ENCODE data around the gene OCIAD1. TPM values are rescaled to one million over a fixed set of nuclear protein-coding genes. Genes with fewer than 3 reads are reported as not detected.
"Not testable (repeated sequence)": the region's sequence is repeated elsewhere in the genome, so short reads cannot be mapped to it uniquely, and the experiment has no call there.

OCIAD1 gene, protein sequence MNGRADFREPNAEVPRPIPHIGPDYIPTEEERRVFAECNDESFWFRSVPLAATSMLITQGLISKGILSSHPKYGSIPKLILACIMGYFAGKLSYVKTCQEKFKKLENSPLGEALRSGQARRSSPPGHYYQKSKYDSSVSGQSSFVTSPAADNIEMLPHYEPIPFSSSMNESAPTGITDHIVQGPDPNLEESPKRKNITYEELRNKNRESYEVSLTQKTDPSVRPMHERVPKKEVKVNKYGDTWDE
- total RNA-seq: 137 TPM

DNA sequence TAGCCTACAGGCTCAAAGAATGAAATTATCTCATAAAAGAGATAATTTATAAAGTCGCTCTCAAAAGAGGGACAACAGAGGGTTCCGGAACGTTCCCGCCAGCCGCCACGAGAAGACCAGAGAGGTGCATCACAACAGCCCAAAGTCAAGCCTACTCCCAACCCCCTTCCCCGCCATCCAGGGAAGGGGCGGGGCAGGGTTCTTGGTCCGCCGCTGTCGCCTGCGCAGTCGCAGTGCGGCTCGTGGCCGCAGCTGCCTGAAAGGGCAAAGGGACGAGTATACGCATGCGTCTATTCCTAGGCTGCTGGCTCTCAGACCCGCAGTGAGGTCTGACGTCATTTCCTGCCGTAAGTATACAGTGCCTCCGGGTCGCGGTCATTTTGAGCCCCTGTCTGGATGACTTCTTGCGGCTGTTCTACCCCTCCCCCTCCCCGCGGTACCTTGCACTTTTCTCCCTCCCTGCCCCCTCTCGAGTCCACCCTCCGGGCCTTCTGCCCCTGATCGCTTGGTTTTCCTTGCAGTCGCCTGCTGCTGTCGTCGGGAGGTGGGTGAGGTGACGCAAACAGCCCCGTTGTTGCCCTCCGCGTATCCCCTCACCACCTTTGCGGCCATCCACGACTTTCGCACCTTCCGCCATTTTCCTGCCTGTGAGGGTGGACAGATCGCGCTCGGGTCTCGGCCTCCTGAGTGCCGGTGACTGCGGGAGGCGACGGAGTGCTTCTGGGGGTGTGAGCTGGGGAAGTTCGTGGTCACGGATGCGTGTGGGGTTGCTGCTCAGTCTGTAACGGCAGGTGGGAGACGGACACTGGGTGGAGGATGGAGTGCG lies at the start of gene OCIAD1:
OCIAD1 (plus strand) TSS at position 383 of the 826 bp plus-strand sequence. CDS start 1,537 bp downstream, outside the sequence.
- peak; percentile 100 for DNase-seq

DNA sequence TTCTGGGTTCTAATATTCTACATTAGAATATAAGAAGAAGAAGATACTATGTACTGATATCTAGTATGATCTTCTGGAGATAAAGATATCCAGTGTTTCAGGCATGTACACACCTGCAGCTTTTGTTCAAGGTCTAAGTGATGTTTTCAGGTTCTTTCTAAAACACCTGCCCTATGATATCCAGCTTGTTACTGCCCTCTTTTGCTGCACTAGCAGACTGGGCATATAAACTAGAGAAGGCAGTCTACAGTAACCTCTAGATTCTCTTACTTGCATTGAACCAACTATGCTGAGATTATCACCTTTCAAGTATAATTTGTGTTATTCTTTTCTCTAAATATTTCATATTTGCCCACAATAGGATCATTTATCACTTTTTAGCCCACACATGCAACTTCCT lies 48.9 kb upstream of the OCIAD1 start:
- DNase-seq: no peak

DNA sequence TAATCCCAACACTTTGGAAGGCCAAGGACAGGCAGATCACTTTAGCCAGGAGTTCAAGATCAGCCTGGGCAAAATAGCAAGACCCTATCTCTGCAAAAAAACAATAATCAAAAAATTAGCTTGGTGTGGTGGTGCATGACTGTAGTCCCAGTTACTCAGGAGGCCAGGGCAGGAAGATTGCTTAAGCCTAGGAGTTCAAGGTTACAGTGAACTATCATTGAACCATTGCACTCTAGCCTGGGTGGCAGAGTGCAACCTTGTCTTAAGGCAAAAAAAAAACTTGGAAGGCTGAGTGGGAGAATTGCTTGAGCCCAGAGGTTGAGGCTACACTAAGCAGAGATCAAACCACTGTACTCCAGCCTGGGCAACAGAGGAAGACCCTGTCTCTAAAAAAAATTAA lies 45.6 kb upstream of the OCIAD1 start:
- DNase-seq: no peak

DNA sequence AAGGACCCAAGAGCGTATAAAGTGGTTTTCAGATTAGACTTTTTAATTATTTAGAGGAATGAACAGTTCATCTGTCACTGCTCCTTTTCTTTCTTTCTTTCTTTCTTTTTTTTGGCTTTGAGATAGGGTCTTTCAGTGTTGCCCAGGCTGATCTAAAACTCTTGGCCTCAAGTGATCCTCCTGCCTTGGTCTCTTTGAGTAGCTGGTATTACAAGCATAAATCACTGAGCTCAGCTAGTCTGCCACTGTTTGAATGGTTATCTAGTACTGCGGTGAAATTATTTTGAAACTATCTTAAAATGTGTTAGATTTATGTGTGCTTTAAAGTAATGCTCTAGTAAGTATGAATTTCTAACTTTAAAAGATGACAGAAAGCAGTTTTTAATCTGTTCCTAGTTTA lies 44.3 kb upstream of the OCIAD1 start:
- no peak for DNase-seq

DNA sequence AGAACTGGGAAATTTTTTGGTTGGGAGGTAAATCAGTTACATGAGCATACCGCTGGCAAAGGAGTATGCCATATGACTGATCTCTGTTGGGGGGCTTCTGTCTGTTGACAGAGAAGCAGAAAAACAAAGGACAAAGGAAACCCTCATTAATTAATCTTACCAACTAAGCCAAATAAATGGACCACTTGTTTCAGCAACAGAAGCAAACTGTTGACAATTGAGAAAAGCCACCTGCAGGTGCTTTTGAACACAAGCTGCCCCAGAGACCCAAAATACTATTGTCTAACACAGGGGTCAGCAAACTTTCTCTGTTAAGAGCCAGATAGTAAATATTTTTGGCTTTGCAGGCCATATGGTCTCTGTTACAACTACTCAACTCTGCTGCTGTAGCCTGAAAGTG lies 43.8 kb upstream of the OCIAD1 start:
- DNase-seq: no peak

DNA sequence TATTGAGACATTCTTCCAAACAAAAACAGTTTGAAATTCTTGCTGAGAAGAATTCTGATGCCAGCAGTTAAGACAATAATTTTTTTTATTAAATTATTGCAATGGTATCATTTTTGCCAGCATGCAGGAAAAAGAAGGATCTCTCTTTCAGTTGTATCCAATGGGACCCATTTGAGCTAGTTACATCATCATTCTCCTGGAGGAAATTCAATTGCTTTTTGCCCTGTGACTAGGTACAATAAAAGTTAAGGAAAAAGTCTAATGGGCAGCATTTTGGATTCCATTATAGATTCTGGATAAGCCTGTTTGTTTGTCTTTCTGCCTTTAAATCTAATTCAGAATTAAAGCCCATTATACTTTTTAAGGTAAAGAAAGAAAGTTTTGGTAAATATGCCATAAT lies 40.3 kb upstream of the OCIAD1 start:
- DNase-seq: no peak

DNA sequence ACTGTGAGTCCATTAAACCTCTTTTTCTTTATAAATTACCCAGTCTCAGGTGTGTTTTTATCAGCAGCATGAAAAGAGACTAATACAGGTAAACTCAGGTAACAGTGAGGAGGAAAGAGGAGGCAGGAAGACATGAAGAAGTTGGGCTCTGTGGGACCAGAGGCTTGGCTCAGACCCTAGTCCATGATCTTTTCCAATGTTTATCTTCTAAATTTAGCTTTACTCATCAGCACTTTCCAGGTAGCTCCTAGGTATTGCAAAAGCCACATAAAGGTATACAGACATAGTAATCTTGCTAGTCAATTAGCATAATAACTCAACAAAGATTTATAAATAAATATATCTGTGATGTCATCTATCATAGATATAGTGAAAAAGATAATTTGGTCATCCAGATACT lies 39.6 kb upstream of the OCIAD1 start:
- DNase-seq: no peak

DNA sequence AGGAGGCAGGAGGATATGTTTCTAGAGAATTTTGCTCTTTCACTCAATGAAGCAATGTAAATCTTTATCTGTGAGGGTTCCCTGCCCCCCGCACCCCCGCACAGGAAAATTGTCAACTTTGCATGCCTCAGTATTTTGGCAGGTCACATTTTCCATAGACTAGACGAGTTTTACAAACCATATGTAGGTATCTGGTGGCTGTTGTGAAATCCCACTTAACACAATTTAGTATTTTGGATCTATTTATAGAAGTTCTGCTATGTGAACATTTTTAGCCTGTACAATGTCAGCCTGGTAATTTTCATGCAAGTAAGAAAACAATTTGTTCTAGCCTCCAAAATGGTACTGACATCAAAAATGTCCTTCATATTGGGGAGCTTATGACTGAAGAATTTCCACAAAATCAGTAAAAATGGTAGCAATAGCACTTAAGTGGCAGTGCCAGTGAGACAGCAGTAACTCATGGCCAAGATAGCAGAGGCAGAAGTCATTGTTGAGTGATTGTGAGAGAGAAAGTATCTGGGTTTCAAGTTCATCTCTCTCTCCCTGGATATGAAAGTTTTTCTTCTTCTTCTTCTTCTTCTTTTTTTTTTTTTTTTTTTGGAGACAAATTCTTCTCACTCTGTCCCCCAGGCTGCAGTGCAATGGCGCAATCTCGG lies 38.4 kb upstream of the OCIAD1 start:
- peak; percentile 21 for DNase-seq

DNA sequence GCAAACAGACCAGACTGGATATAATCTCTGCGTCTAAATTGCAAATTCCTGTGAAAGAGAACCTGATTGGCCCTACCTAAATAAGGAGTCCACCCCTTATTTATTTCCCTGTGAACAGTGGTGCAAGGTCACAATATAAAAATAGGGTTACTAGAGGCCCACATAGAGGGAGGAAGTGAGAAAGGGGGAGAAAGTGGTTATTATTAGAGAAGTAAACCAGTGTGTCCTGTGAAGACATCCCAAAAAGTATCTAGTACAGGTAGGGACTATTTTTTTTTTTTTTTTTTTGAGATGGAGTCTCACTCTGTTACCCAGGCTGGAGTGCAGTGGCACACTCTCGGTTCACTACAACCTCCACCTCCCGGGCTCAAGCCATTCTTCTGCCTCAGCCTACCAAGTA lies 35.8 kb upstream of the OCIAD1 start:
- DNase-seq: no peak

DNA sequence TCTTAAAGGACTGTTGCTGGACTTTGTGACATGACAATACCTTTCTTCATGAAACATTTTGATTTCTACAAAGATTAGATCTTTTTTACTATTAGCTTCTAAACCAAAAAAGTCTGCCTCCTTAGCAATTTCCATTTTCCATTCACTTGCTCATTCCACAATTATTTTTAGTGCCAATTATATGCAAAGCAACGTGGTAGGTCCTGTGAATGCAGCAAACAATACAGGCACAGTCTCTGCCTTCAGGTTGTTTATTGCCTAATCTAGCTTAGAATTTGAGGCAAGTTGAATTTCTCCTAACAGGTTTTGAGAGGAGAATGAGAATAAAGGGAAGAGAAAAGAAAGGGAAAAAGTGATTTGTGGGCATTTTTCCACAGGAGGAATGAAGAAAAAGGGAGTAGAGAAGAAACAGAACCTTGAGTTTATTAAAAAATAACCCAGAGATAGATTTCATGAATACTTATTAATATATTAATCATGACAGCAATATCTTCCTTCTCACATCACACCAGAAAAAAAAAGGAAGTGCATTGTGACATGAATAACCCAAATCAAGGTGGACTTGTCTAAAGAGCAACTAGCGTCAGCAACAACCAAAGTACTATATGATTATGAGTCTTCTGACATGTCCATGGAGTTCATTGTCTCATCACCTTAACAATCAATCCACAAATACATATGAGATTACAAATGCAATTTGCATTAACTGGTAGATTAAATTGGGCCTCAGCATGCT lies 34.5 kb upstream of the OCIAD1 start:
- no peak for DNase-seq

DNA sequence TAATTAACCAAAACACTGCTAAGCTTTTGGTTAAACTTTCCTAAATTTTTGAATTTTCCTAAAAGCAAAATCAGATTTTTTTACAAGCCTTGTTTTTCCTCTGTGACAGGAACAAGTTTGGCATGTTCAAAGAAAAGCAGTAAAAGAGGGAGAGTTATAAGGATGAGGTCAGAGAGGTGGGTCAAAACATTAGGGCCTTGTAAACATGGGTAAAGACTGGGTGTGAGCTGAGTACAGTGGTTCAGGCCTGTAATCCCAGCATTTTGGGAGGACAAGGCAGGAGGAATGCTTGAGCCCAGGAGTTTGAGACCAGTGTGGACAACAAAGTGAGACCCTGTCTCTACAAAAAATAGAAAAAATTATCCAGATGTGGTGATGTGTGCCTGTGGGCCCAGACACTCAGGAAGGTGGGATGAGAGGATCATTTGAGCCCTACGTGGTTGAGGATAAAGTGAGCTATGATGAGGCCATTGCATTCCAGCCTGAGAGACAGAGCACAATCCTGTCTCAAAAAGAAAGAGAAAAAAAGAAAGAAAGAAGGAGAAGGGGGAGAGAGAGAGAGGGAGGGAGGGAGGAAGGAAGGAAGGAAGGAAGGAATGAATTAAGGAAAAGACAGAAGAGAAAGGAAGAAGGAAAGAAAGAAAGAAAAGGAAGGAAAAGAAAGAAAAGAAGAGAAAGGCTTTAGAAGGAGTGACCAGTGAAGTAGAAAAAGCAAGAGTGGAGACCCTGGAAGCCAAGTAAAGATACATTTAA lies 33.8 kb upstream of the OCIAD1 start:
- DNase-seq: no peak

DNA sequence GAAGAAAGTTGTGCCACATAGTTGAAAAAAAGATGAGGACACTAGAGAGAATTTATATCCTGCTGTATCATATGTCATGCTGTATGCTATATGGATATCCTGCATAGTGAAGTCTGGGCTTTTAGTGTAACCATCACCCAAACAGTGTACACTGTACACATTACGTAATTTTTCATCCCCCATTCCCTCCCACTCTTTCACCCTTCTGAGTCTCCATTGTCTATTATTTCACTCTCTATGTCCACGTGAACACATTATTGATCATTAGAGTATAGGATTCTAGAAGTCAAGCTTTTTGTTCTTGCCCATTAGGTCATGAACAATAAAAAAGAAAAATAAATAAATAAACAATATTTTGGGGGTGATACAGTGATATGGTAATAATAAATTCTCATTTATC lies 32.8 kb upstream of the OCIAD1 start:
- DNase-seq: no peak

DNA sequence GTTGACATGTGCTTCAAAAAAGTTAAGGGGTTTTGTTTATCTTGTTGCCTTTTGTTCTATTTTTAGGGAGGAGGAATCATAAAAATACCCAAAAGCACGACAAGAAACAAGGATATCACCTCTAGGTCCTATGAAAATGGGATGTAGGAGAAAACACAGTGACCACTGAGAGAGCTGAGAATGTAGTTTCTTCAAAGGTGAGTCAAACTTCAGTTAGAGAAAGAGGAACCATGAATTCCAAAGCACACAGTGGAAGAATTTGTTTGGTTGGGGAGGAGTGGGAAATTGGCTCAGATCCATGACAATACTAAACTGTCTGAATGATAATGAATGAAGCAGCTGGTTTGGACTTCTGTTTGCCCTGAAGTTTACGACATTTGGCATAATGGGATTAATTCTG lies 31.7 kb upstream of the OCIAD1 start:
- DNase-seq: no peak

DNA sequence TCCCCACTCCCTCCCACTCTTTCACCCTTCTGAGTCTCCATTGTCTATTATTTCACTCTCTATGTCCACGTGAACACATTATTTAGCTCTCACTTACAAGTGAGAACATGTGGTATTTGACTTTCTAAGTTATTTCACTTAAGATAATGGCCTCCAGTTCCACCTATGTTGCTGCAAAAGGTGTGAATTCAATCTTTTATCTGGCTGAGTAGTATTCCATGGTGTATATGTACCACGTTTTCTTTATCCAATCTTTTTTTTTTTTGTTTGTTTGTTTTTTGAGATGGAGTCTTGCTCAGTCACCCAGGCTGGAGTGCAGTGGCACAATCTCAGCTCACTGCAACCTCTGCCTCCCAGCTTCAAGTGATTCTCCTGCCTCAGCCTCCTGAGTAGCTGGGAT lies 30.7 kb upstream of the OCIAD1 start:
- not testable (repeated sequence) for DNase-seq

DNA sequence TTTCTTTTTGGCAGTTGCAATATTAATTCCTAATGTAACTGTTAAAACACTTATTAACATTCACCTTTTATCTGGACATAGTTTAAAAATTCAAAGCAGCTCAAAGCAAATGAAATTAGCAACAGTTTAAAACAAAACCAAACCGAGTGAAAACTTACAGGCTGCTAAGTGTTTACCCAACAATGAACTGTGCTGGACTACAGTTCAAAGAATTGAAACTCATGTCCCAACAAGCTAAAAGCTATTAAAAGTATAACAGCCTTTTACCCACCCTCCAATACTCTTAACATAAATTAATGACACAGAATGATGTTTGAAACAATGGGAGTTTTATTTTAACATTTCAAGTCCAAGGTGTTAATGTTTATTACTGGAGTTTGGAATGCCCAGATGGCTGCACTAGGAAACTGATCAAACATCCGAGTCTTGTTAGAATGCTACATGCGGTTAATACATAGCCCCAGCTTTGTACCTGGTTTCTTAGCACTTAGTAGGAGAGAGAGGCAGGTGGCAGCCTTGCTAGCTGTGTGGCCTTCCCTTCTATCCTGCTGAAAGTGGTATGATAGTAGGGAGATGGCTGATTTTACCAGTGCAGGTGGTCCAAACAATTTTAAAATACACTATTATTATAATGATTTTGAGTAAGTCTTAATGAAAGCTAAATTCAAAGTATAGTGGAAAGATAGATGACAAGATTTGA lies 29.7 kb upstream of the OCIAD1 start:
- DNase-seq: no peak

DNA sequence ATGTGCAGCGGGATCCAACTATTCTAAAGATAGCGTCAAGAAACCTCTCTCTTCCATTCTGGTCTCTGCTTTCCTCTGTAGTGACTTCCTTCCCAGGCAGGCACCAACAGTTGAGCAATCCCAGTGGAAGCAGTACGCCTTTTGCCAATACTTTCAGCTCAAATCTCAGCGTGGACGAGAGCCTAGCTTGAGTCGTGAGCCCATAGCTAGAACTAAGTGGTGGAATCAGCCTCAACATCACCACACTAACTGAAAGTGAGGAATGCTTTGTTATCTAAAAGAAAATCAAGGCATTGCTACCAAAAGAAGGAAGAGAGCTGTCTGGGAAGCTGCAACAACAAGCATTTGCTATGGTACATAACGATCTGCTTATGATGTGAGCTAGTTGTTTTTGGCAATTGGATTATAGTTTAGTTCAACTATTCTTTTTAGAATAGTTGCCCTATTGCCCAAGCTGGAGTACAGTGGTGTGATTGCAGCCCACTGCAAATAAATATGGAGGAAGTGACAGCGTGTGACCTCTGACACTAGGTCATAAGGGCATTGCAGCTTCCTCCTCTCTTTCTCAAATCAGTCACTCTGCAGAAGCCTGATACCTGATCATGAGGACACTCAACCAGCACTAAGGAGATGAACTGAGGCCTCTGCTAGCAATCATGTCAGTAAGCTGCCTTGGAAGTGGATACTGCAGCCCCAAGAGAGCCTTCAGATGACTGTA lies 26.1 kb upstream of the OCIAD1 start:
- DNase-seq: no peak

DNA sequence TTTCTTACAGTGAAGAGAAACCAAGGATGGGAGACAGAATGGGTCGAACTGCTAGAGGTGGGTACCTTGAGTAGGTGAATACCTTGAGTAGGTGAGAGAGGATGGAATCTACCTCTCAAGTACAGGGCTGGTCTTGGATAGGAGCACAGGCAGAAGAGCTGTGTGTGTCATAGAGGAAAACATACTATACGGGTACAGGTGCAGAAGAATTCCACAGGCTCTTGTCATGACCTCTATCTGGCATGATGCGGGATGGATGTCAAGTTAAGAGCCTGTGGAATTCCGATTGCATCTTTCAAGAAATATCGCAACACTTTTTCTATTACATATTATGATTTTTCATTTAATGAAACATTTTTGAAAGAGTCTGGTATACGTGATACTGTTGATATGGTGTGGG lies 18.0 kb upstream of the OCIAD1 start:
- no peak for DNase-seq

DNA sequence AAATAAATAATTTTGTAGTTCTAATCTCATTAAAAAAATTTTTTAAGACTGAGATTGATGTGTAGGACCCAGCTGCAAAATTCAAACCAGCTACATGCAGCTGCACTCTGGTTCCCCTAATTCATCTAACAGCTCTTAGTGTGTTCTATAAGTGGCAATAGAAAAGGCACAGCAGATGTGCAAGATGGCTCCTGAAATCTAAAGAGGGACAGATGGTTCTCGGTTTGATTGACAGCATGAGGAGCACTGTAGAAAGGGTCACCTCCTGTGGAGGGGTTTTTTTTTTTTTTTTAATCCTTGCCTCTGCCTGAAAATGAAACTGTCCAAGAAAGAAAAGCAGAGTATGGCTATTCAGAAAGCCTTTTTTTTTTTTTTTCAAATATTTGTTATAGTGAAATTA lies 16.9 kb upstream of the OCIAD1 start:
- DNase-seq: peak; percentile 74

DNA sequence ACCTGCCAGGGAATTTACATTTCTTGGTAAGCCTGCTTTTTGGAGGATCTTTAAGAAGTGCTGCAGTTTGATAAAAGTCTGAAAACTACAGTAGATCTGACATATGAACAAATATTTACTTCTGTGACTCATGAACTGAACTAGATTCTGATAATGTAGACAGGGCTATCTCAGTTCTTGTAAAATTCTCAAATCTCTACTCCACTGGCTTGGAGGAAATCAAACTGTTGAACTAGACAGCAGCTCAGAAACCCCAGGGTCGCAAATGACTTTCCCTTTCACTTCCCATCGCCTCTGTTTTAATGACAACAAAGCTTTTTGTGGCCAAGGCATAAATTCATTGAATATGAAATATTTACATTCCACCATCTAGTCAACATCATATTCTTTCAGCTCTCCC lies 15.4 kb upstream of the OCIAD1 start:
- no peak for DNase-seq

DNA sequence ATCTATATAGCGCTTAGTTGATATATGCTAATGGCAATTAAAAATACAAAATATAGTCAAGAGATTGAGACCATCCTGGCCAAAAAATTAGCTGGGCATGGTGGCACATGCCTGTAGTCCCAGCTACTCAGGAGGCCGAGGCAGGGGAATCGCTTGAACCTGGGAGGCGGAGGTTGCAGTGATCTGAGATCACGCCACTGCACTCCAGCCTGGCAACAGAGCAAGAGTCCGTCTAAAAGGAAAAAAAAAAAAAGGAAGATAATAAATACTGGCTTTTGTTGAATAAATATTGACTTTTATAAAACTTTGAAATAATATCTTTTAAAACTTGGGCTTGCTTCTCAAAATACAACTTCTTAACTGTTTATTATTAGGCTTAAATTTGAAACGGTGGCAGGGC lies 14.6 kb upstream of the OCIAD1 start:
- DNase-seq: not testable (repeated sequence)

DNA sequence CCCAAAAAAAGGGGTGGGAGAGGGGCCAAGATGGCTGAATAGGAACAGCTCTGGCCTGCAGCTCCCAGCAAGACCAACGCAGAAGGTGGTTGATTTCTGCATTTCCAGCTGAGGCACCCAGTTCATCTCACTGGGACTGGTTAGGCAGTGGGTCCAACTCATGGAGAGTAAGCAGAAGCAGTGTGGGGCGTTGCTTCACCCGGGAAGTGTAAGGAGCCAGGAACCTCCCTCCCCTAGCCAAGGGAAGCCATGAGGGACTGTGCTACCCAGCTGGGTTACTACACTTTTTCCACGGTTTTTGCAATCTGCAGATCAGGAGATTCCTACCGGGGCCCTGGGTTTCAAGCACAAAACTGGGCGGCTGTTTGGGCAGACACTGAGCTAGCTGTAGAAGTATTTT lies 13.9 kb upstream of the OCIAD1 start:
- no peak for DNase-seq
